A673 (cell line): ENCODE results near the gene HS1BP3. TPM values are rescaled to one million over a fixed set of nuclear protein-coding genes. Genes with fewer than 3 reads are reported as not detected.

ENCODE experiments used
- BruUV-seq: library from RNA; stranded (reverse); fragments of 400-500 nt; replicated peaks from 2 replicates; lab custom pipeline; 2021; lab: Mats Ljungman, UMichigan
- CTCF ChIA-PET: fragments of 300-600 bp; sonication (Branson Sonifier 250); formaldehyde crosslinking; loops from one replicate; lab custom pipeline; 2022; ENCODE audit warnings: antibody characterized with exemption; lab: Charles Lee
- POLR2A ChIA-PET: fragments of 300-600 bp; sonication (Branson Sonifier 250); formaldehyde crosslinking; loops from one replicate; lab custom pipeline; 2022; ENCODE audit warnings: antibody characterized with exemption; ENCODE audit not compliant: low non-redundant PET; lab: Charles Lee
- DNase-seq: peaks from one replicate; pipeline ENCODE4 v3.0.0-alpha.2; 2015; ENCODE audit warnings: low spot score
- H3K27ac ChIP-seq: fragments of 200-600 bp; sonication (generic); 2 replicates; pipeline ENCODE4 v1.5.1; 2016; ENCODE audit warnings: mixed run types, low read depth, mild to moderate bottlenecking, mixed read lengths, antibody characterized with exemption, low read length; ENCODE audit not compliant: poor library complexity, severe bottlenecking
- H3K27me3 ChIP-seq: fragments of 200-600 bp; sonication (generic); replicated peaks from 2 replicates; pipeline ENCODE4 v1.6.1; 2017; ENCODE audit warnings: mixed run types, low read depth, mild to moderate bottlenecking, mixed read lengths, antibody characterized with exemption, low read length; ENCODE audit not compliant: insufficient read depth, poor library complexity
- H3K36me3 ChIP-seq: fragments of 200-600 bp; sonication (generic); 2 replicates; pipeline ENCODE4 v1.6.1; 2016; ENCODE audit warnings: mixed run types, mild to moderate bottlenecking, mixed read lengths, antibody characterized with exemption, low read length; ENCODE audit not compliant: insufficient read depth, poor library complexity, severe bottlenecking
- H3K4me1 ChIP-seq: fragments of 200-600 bp; sonication (generic); 2 replicates; pipeline ENCODE4 v1.6.1; 2017; ENCODE audit warnings: mixed run types, mild to moderate bottlenecking, mixed read lengths, antibody characterized with exemption, low read length; ENCODE audit not compliant: insufficient read depth, poor library complexity, severe bottlenecking
- H3K4me3 ChIP-seq: fragments of 200-600 bp; sonication (generic); 2 replicates; pipeline ENCODE4 v1.5.1; 2016; ENCODE audit warnings: low read depth, mixed run types, mild to moderate bottlenecking, mixed read lengths, low read length; ENCODE audit not compliant: poor library complexity, severe bottlenecking
- H3K9me3 ChIP-seq: fragments of 200-600 bp; sonication (generic); 2 replicates; pipeline ENCODE4 v1.6.1; 2016; ENCODE audit warnings: mixed run types, low read depth, mild to moderate bottlenecking, mixed read lengths, antibody characterized with exemption, low read length; ENCODE audit not compliant: poor library complexity, severe bottlenecking
- EZH2 ChIP-seq: fragments of 200-600 bp; sonication (generic); IDR thresholded peaks from 2 replicates; pipeline ENCODE4 v1.6.1; 2017; ENCODE audit warnings: borderline replicate concordance, low read depth, mild to moderate bottlenecking, mixed read lengths, antibody characterized with exemption, low read length; ENCODE audit not compliant: poor library complexity, severe bottlenecking
- intact Hi-C: fragments of 100-400 bp; cut with micrococcal nuclease; formaldehyde crosslinking; loops from one replicate; pipeline ENCODE4 v1.10.0; 2022; ENCODE audit not compliant: unreplicated experiment
- total RNA-seq: library from RNA; stranded (reverse); gene quantifications from 2 replicates; pipeline ENCODE4 v1.2.3, GENCODE V29; 2021
- TF ChIP-seq, protein P1 (sequence below): fragments of 300-800, 200-600 bp; sonication (generic); conservative IDR thresholded peaks from 2 replicates; pipeline ENCODE4 v1.5.1; 2017; ENCODE audit warnings: low read depth, mild to moderate bottlenecking, antibody characterized with exemption, low read length, moderate library complexity, mixed read lengths

HS1BP3 gene
- total RNA-seq, 1 experiment from 2014 or later, result 12.6 TPM

DNA sequence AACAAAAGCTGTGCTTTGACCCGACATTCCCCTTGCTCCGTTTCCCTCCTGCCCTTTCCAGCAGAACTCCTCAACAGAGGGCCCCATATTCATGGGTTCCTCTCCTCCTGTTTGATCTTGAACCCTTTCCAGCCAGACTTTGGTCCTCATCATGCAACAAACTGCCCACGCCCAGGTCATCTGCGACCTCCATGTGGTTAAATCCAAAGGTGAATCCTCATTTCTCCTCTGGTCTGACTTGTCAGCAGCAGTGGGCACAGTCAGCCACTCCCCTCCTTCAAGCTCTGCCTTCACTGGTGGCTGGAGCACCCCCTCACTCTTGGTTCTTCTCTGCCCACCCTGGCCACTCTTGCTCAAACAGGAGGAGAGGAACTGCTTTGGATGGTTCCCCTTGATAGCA lies 2.7 kb downstream of the HS1BP3 start:
- ChIA-PET POLR2A (no interaction called here), CTCF (interaction anchor here (1.7 kb wide), 1 partner anchor 13 kb away, joined by 4 read pairs; no protein-coding TSS in a partner anchor)
- BruUV-seq, result no TSS peak
- no peak for DNase-seq
- intact Hi-C loops, result loop anchor here (10.0 kb wide), 1 partner anchor 423 kb away; the partner anchor contains the start of gene SDC1
- Histone ChIP-seq H3K36me3 (no peaks in the 10 kb centered on the region), H3K4me3 (no peak overlapping the region), H3K27ac (no peak overlapping the region), H3K4me1 (no peaks in the 10 kb centered on the region), H3K9me3 (no peaks in the 10 kb centered on the region), H3K27me3 (no peaks in the 10 kb centered on the region)
- TF ChIP-seq, protein P1, sequence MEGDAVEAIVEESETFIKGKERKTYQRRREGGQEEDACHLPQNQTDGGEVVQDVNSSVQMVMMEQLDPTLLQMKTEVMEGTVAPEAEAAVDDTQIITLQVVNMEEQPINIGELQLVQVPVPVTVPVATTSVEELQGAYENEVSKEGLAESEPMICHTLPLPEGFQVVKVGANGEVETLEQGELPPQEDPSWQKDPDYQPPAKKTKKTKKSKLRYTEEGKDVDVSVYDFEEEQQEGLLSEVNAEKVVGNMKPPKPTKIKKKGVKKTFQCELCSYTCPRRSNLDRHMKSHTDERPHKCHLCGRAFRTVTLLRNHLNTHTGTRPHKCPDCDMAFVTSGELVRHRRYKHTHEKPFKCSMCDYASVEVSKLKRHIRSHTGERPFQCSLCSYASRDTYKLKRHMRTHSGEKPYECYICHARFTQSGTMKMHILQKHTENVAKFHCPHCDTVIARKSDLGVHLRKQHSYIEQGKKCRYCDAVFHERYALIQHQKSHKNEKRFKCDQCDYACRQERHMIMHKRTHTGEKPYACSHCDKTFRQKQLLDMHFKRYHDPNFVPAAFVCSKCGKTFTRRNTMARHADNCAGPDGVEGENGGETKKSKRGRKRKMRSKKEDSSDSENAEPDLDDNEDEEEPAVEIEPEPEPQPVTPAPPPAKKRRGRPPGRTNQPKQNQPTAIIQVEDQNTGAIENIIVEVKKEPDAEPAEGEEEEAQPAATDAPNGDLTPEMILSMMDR, result no peak
- no peak for TF ChIP-seq EZH2

DNA sequence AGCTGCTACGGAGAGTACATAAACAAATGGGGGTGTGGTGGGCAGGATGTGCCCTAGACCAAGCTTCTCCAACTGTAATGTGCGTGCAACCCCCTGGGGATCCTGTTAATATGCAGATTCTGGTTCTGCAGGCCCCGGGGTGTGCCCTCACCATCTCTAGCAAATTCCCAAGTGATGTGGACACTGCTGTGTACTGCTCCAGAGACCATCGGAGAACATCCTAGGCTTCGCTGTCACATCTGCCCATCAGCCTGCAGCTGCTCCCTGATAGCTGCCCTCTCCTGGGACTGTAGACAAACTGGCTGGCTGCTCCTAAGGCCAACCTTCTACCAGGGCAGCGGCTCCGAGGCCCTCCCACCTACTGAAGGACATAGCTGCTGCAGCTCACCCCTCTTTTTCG lies 3.2 kb downstream of the HS1BP3 start:
- no peaks in the 10 kb centered on the region for H3K27me3 ChIP-seq
- no peak overlapping the region for H3K4me3 ChIP-seq
- no peaks in the 10 kb centered on the region for H3K9me3 ChIP-seq
- CTCF ChIA-PET, result interaction anchor here (1.7 kb wide), 1 partner anchor 14 kb away, joined by 4 read pairs; no protein-coding TSS in a partner anchor
- no peaks in the 10 kb centered on the region for H3K36me3 ChIP-seq
- POLR2A ChIA-PET, result no interaction called here
- H3K4me1 ChIP-seq, result no peaks in the 10 kb centered on the region
- no TSS peak for BruUV-seq
- TF ChIP-seq, protein P1, result no peak
- TF ChIP-seq EZH2, result no peak
- no peak overlapping the region for H3K27ac ChIP-seq
- intact Hi-C loops, result loop anchor here (10.0 kb wide), 1 partner anchor 423 kb away; the partner anchor contains the start of gene SDC1
- DNase-seq, result no peak

DNA sequence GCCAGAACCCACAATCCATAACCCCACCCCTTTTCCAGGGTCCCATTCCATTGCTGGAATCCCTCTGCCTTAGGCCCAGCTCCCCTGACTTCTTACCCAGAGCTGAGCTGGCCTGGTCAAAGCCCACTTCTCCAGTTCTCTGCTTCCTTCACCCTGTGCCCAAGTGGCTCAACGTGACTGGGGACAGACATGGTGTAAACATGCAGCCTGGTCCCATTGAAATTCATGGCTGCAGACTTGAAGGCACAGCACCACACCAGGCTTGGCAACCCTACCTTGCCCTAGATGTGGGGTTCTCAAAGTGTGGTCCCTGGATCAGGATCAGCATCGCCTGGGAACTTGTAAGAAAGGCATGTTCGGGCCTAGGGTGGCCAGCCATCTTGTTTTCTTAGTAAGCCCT lies 3.7 kb downstream of the HS1BP3 start:
- Histone ChIP-seq H3K36me3 (no peaks in the 10 kb centered on the region), H3K9me3 (no peaks in the 10 kb centered on the region), H3K27me3 (no peaks in the 10 kb centered on the region), H3K4me1 (no peaks in the 10 kb centered on the region), H3K27ac (no peak overlapping the region), H3K4me3 (no peak overlapping the region)
- intact Hi-C loops, result loop anchor here (10.0 kb wide), 1 partner anchor 422 kb away; the partner anchor contains the start of gene SDC1
- TF ChIP-seq, protein P1, result no peak
- TF ChIP-seq EZH2, result no peak
- BruUV-seq, result no TSS peak
- DNase-seq, result no peak
- POLR2A ChIA-PET, result no interaction called here
- CTCF ChIA-PET, result interaction anchor here (1.7 kb wide), 1 partner anchor 14 kb away, joined by 4 read pairs; no protein-coding TSS in a partner anchor
